Posterior vena cava (tissue), 2 donors: ENCODE data around the gene KIF27. TPM values are rescaled to one million over a fixed set of nuclear protein-coding genes. Genes with fewer than 3 reads are reported as not detected.
A peak's percentile ranks its signal among the peaks of the same experiment; 100 is the strongest.
"Not testable (repeated sequence)": the region's sequence is repeated elsewhere in the genome, so short reads cannot be mapped to it uniquely, and the experiment has no call there.

Experiments used
- DNase-seq: peaks from one replicate; pipeline ENCODE4 v3.0.0-alpha.2; 2020; ENCODE audit warnings: low spot score
- intact Hi-C, 2 donors: fragments of 100-400 bp; cut with DNase I; formaldehyde crosslinking; loops; one replicate each; pipeline versions ENCODE4 v1.14.1 to v1.14.2; 2022 to 2023
- microRNA-seq, 2 donors: library from miRNA; unstranded; fragments of <30 nt; microRNA quantifications; one replicate each; pipeline ENCODE4 v1.2.0, GENCODE V29; 2020 to 2021; ENCODE audit warnings: borderline microRNAs expressed in 2 of 2
- total RNA-seq, 2 donors: library from RNA; stranded (reverse); fragmentation: NEBNext Ultra II Directional; extraction: Animal tissue kit (Norgen Biotek cat#: 25700); gene quantifications; one replicate each; pipeline ENCODE4 v1.2.1, GENCODE V29; 2021
- donor health status: DM: yes; HTN: yes; CAD: no.
- donor health status: DM: yes; HTN: yes; CAD: no.

Gene KIF27
- total RNA-seq, 2 donors from 2014 or later, result 5.0 to 6.1 TPM

DNA sequence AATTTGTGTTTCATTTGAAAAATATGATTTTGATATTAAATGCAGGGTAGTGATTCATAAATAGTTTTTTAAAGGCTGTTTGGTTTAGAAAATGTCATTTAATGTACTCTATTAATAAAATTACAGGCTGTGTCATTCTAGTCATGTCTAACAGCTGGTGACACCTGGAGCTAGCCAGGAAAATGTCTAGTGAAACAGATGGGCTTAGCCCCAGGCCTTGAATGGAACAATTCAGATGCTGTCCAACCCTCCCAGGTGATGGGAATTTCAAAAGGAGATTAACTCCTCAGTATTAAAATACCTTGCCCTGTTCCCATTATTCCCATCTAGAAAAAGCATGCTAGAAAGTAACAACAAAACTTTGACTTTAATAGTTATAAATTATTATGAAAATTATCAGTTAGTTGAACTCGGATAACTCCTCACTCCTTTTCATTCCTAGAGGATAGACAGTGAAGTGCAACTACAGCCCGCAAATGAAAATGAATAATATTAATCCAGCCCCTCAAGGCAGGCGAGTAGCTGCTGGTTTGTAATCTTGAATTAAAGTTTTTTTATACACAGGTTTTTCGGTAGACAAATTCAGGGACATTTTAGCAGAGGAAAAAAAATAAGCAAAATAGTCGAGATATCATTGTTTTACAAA, 90.7 kb downstream of the KIF27 start:
- intact Hi-C loops, DNase-seq: not testable (repeated sequence)

DNA sequence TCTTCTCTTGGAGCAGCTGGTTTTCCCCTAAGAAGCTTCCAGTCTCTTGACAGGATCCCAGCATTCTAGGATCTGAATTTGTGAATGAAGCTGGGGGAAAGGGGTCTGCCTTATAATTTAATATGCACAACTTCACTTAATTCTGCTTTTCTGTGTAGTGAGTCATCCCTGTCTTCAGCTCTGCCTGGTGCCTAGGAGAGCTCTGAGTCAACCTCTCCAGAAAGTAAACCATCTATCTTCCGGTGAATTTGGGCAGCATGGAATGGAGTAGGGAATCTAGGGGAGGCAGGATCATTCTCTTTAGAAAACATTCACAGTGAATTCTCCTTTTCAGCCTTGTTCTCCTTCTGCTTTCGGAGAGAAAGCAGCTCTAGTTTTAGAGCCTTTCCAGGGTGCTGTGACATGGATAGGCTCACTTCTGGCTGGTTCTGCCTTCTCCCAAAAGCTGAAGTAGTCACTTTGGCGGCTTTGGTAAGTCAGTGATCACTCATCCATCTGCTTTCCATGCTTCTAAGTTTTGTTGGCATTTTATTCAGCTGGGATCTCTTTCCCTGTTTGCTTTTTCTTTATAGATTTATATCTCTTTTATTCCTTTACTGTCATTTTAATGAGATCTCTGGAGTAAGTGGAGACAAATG, 96.1 kb downstream of the KIF27 start:
- intact Hi-C loops, DNase-seq: not testable (repeated sequence)

DNA sequence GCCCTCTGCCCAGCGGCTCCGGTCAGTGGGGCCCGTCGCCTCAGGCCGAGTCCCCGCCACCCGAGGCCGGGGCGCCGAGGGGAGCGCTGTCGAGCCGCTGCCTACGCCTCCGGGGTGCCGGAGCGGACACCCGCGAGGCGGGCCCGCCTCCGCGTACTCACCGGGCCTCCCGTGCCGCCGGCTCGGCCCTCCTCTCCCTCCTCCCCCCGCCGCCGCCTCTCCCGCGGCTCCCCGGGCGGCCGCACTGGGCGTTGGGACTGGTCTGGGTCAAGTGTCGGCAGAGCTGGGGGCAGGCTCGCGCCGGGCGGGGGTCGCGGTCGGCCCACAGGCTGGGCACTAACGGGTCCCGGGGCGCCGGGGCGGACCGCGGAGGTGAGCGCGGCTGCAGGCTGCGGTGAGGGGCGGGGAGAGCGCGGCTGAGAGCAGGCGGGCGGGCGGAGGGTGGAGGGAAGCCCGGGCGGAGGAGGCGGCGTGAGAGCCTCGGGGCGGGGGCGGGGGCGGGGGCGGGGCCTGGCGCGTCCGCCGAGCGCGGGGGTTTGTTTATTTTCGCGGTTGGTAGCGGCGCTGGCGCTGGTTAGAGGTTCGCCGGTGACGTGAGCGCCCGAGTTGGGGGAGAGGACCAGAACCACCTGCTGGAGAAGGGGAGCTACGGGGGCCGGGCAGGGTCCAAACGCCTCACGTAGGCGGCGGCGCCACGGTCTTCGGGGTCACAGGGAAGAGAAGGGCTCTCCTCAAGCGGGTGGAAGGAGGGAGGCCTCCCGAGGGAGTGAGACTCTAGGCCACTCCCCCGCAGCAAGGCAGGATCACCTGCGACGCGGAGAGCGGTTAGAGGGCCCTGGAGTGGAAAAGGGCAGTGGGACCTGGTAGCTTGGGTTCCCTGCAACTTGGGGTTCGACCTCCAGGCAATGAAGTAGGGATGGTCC, 103.6 kb downstream of the KIF27 start, which contains the start of gene GKAP1:
Gene GKAP1, minus strand, starts transcription at position 414 of the 923 bp plus-strand sequence. CDS start 11,252 bp downstream, outside the sequence.
- intact Hi-C loops, result not testable (repeated sequence)
- peak; percentile 88 for DNase-seq

DNA sequence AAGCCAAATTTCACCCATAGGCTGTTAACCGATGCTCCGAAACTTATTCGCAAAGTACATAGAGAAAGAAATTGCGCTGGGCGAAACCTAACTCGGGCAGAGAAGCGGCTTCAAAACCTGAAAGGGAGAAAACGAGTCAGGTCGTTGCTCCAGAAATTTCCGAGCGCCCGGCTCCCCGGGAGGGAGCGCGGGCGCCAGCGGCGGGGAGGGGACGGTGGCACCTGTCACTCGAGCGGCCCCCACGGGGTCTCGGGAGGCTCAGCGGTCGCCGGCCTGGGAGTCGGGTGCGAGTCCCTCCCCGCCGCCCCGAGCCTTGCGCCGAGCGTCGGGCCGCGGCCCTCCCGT, 104.2 kb downstream of the KIF27 start:
- DNase-seq, result not testable (repeated sequence)

DNA sequence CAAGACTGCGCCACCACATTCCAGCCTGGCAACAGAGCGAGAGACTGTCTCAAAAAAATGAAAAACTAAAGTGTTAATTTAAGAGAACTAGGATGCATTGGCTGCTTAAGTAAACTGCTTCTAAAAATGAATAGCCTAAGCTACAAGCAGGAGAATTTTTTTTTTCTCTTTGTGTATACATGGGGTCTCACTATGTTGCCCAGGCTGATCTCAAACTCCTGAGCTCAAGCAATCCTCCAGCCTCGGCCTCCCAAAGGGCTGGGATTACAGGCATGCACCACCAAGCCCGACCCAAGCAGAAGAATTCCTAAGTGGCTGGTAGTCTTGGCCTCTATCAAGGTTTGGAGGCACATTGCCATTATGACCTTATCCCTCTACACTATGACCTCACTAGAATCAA, 106.1 kb downstream of the KIF27 start:
- intact Hi-C loops, DNase-seq: not testable (repeated sequence)

More for the DNA sequence above, 104.2 kb downstream of the KIF27 start:
- intact Hi-C loops, result not testable (repeated sequence)

DNA sequence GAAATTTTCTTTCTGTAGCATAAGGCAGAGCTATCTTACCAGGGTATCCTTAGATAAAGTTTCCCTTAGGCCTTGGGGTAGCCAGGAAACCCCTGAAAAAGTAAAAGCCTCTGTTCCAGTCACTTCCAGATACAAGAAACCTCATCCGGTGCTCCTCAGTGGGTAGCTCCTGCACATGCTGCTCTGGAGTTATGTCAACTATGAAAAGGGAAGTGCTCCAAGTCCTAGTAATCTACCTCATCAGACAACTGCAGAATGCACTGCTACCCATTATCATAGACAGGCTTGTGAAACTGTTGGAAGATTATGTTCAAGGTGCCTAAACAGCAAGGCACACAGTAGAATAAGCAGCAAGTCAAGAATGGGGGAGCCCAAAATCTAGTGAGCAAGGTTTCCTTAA, 112.0 kb downstream of the KIF27 start:
- DNase-seq, intact Hi-C loops: not testable (repeated sequence)

DNA sequence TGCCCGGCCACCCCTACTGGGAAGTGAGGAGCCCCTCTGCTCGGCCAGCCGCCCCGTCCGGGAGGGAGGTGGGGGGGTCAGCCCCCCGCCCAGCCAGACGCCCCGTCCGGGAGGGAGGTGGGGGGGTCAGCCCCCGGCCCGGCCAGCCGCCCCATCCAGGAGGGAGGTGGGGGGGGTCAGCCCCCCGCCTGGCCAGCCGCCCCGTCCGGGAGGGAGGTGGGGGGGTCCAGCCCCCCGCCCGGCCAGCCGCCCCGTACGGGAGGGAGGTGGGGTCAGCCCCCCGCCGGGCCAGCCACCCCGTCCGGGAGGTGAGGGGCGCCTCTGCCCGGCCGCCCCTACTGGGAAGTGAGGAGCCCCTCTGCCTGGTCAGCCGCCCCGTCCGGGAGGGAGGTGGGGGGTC, 116.8 kb downstream of the KIF27 start:
- intact Hi-C loops, DNase-seq: not testable (repeated sequence)

DNA sequence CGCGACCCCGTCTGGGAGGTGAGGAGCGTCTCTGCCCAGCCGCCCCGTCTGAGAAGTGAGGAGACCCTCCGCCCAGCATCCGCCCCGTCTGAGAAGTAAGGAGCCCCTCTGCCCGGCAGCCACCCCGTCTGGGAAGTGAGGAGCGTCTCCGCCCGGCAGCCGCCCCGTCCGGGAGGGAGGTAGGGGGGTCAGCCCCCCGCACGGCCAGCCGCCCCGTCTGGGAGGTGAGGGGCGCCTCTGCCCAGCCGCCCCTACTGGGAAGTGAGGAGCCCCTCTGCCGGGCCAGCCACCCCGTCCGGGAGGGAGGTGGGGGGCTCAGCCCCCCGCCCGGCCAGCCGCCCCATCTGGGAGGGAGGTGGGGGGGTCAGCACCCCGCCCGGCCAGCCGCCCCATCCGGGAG, 117.3 kb downstream of the KIF27 start:
- DNase-seq, intact Hi-C loops: not testable (repeated sequence)

DNA sequence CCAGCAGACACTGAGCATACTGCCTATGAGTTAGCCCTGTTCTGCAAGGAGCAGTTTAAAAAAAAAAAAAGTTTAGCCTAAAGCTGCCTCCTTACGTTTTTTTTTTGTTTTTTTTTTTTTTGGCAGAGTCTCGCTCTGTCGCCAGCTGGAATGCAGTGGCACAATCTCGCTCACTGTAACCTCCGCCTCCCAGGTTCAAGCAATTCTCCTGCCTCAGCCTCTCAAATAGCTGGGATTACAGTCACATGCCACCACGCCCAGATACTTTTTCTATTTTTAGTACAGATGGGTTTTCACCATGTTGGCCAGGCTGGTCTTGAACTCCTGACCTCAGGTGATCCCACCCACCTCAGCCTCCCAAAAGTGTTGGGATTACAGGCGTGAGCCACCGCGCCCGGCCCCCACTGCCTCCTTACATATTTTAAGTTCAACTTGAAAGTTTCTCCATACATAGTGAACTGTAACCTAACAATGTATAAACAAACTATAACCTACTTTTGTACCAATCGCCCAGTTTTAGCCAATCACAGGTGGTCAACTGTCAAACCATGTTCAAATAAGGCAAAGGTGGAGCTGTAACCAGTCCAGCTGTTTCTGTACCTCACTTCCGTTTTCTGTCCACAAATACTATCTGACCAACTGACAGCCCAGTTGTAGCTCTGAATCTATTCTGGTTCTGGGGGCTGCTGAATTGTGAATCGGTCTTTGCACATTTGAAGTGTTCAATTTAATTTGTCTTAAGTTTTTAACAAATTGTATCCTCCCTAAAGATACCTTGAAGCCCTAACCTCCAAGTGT, 120.8 kb downstream of the KIF27 start:
- intact Hi-C loops, result no loop called here
- no peak for DNase-seq

DNA sequence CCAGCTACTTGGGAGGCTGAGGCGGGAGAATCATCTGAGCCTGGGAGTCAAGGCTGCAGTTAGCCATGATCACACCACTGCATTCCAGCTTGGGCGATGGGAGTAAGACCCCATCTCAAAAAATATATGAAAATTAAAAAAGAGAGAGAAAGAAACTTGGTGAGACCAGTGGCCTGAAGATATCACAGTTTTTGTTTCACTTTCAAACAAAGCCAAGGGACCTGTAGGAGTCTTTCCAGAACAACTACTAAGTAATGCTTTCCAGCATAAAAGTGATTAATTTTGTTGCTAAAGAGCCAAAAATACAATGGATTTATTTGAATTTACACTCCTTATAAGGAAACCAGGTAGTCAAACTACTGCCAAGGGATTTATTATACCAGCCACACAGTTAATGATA, 127.2 kb downstream of the KIF27 start:
- DNase-seq, result no peak
- intact Hi-C loops, result no loop called here

DNA sequence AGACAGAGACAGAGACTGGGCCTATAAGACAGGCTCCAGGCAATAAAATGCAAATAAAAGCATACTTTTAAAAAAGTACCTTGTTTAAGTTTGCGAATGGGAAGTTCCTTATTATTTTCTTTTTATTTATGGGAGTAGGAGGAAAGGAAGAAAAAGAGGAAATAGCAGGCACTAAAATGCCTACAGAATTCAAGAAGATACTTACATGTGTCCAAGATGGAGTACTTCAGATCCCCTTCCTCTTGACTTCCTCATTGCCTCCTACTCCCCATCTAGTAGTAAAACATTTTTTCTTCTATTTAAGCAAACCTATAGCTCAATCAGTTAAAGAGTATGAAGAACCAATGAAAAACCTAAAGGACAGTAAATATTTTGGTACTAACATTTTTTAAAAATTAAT, 128.5 kb downstream of the KIF27 start:
- intact Hi-C loops, result no loop called here
- no peak for DNase-seq

Small RNA genes lying within 50 kb of the gene (microRNA-seq; reads per million reads assigned to microRNA genes)
- 21.0 to 22.4 reads per million in 2 donors for gene MIR7-1

Other genes with a start within 250 kb of the KIF27 start
- 100 to 1,000 TPM in 1 of 2 donors, 10 to 100 TPM in 1; 75.6 to 101 TPM for gene UBQLN1, start 213.5 kb downstream of the KIF27 start, total RNA-seq
- gene GKAP1, start 103.7 kb downstream of the KIF27 start, total RNA-seq, result 10 to 100 TPM in 1 of 2 donors, 1 to 10 TPM in 1; 6.9 to 11.9 TPM
- gene HNRNPK, start 58.8 kb upstream of the KIF27 start, total RNA-seq, result 100 to 1,000 TPM; 343 to 360 TPM
- 1 to 10 TPM; 3.7 to 4.0 TPM for gene RMI1, start 59.4 kb upstream of the KIF27 start, total RNA-seq